ENCODE results near the gene ACTR2. TPM values are rescaled to one million over a fixed set of nuclear protein-coding genes. Genes with fewer than 3 reads are reported as not detected.

ACTR2 gene
- total and polyA plus RNA-seq, 7 experiments from 2014 or later: 180 to 435 (median 255) TPM

- H3K36me3 ChIP-seq (ENCODE audit: control insufficient read depth in 2 of 3, insufficient read depth in 3 of 3, low read length in 3 of 3): no peaks in the 10 kb centered on the region
- H3K4me3 ChIP-seq (ENCODE audit: low read length): no peak overlapping the region
- CTCF ChIA-PET: no interaction called here
- H3K27ac ChIP-seq (ENCODE audit: low read depth, low read length): no peak overlapping the region
- no peak overlapping the region for H3K4me3 Mint-ChIP-seq
- H3K27me3 ChIP-seq (ENCODE audit: control insufficient read depth in 2 of 2, insufficient read depth in 2 of 2, low read length in 2 of 2): no peaks in the 10 kb centered on the region
- no peak for DNase-seq
- ATAC-seq: no peak
- H3K9me3 Mint-ChIP-seq: no peaks in the 10 kb centered on the region
- intact Hi-C loops (cut with micrococcal nuclease): no loop called here
- no peaks in the 10 kb centered on the region for H3K9me3 ChIP-seq (ENCODE audit: control insufficient read depth in 2 of 3, low read length in 3 of 3)
- H3K27me3 Mint-ChIP-seq: peaks cover 0 to 55% (median 6%) of the 10 kb centered on the region in 5 donors
- H3K27ac Mint-ChIP-seq: no peak overlapping the region
- POLR2A ChIA-PET: interaction anchor here (1.7 kb wide), 1 partner anchor 71 kb away, joined by 6 read pairs; the partner anchor contains the start of gene ACTR2
- H3K4me1 ChIP-seq (ENCODE audit: control insufficient read depth in 2 of 2, insufficient read depth in 2 of 2, low read length in 2 of 2): peaks cover 21 to 29% of the 10 kb centered on the region in 2 donors
- peaks cover 0 to 3% (median 0%) of the 10 kb centered on the region in 5 donors for H3K36me3 Mint-ChIP-seq
- peaks cover 24 to 56% (median 37%) of the 10 kb centered on the region in 7 donors for H3K4me1 Mint-ChIP-seq
These were observed 70.5 kb downstream of the ACTR2 start for GRCh38 chr2:65298089-65298488.

GRCh38 chr2:65299246-65299645 is 71.6 kb downstream of the ACTR2 start:
- H3K27ac ChIP-seq (ENCODE audit: low read depth, low read length): no peak overlapping the region
- no peak for ATAC-seq

GRCh38 chr2:65300134-65300760 is 72.6 kb downstream of the ACTR2 start:
- CTCF ChIA-PET: interaction anchor here (1.2 kb wide), 1 partner anchor 235 kb away, joined by 3 read pairs; no protein-coding TSS in a partner anchor
- H3K4me1 ChIP-seq (ENCODE audit: control insufficient read depth in 2 of 2, insufficient read depth in 2 of 2, low read length in 2 of 2): peaks cover 21 to 29% of the 10 kb centered on the region in 2 donors
- peak overlapping the region; percentile 70 to 95 (median 86) for H3K4me3 Mint-ChIP-seq
- peaks cover 0 to 4% (median 0%) of the 10 kb centered on the region in 5 donors for H3K36me3 Mint-ChIP-seq
- peaks cover 0 to 46% (median 0%) of the 10 kb centered on the region in 5 donors for H3K27me3 Mint-ChIP-seq
- peak overlapping the region; percentile 53 for H3K4me3 ChIP-seq (ENCODE audit: low read length)
- H3K4me1 Mint-ChIP-seq: peaks cover 24 to 59% (median 38%) of the 10 kb centered on the region in 7 donors
- no peaks in the 10 kb centered on the region for H3K27me3 ChIP-seq (ENCODE audit: control insufficient read depth in 2 of 2, insufficient read depth in 2 of 2, low read length in 2 of 2)
- ATAC-seq: no peak
- intact Hi-C loops (cut with micrococcal nuclease): loop anchor here (2.0 to 5.0 kb wide), 5 partner anchors 35 to 83 kb away; partner anchors contain the start of gene ACTR2 (in 1 of the 2)
- no peaks in the 10 kb centered on the region for H3K36me3 ChIP-seq (ENCODE audit: control insufficient read depth in 2 of 3, insufficient read depth in 3 of 3, low read length in 3 of 3)
- H3K27ac ChIP-seq (ENCODE audit: low read depth, low read length): no peak overlapping the region
- peak overlapping the region; percentile 88 to 96 (median 94) for H3K27ac Mint-ChIP-seq
- H3K9me3 ChIP-seq (ENCODE audit: control insufficient read depth in 2 of 3, low read length in 3 of 3): no peaks in the 10 kb centered on the region
- peak in 1 of 9 donors; percentile 10 for DNase-seq
- POLR2A ChIA-PET: interaction anchor here (1.9 kb wide), 1 partner anchor 73 kb away, joined by 10 read pairs; the partner anchor contains the start of gene ACTR2
- H3K9me3 Mint-ChIP-seq: peaks cover 0 to 2% (median 0%) of the 10 kb centered on the region in 11 donors

More at GRCh38 chr2:65299246-65299645, 71.6 kb downstream of the ACTR2 start:
- H3K27ac Mint-ChIP-seq: peak overlapping the region in 5 of 9 donors; percentile 13 to 84 (median 57)
- H3K4me3 ChIP-seq (ENCODE audit: low read length): no peak overlapping the region
- intact Hi-C loops (cut with micrococcal nuclease): no loop called here
- peaks cover 0 to 56% (median 6%) of the 10 kb centered on the region in 5 donors for H3K27me3 Mint-ChIP-seq
- H3K4me3 Mint-ChIP-seq: peak overlapping the region in 3 of 10 donors; percentile 21 to 55 (median 29)
- peak in 1 of 9 donors; percentile 69 for DNase-seq
- H3K36me3 Mint-ChIP-seq: peaks cover 0 to 4% (median 0%) of the 10 kb centered on the region in 5 donors
- H3K9me3 Mint-ChIP-seq: peaks cover 0 to 2% (median 0%) of the 10 kb centered on the region in 11 donors
- no peaks in the 10 kb centered on the region for H3K9me3 ChIP-seq (ENCODE audit: control insufficient read depth in 2 of 3, low read length in 3 of 3)
- ChIA-PET CTCF (interaction anchor here (1.2 kb wide), 1 partner anchor 234 kb away, joined by 3 read pairs; no protein-coding TSS in a partner anchor), POLR2A (no interaction called here)
- peaks cover 21 to 29% of the 10 kb centered on the region in 2 donors for H3K4me1 ChIP-seq (ENCODE audit: control insufficient read depth in 2 of 2, insufficient read depth in 2 of 2, low read length in 2 of 2)
- peaks cover 24 to 61% (median 38%) of the 10 kb centered on the region in 7 donors for H3K4me1 Mint-ChIP-seq
- no peaks in the 10 kb centered on the region for H3K27me3 ChIP-seq (ENCODE audit: control insufficient read depth in 2 of 2, insufficient read depth in 2 of 2, low read length in 2 of 2)
- no peaks in the 10 kb centered on the region for H3K36me3 ChIP-seq (ENCODE audit: control insufficient read depth in 2 of 3, insufficient read depth in 3 of 3, low read length in 3 of 3)

- intact Hi-C loops (cut with micrococcal nuclease): loop anchor here (1.0 to 5.0 kb wide), 9 partner anchors 26 to 135 kb away; partner anchors contain the start of gene ACTR2 (in 1 of the 2)
- no peaks in the 10 kb centered on the region for H3K27me3 ChIP-seq (ENCODE audit: control insufficient read depth in 2 of 2, insufficient read depth in 2 of 2, low read length in 2 of 2)
- peak overlapping the region; percentile 24 for H3K27ac ChIP-seq (ENCODE audit: low read depth, low read length)
- ATAC-seq (peak; percentile 89), DNase-seq (peak; percentile 31 to 85 (median 81))
- ChIA-PET POLR2A (interaction anchor here (0.6 to 1.9 kb wide), 4 partner anchors 9 to 472 kb away, joined by 3 to 10 read pairs (median 4); partner anchors contain the start of gene ACTR2), CTCF (interaction anchor here (1.2 kb wide), 1 partner anchor 236 kb away, joined by 3 read pairs; no protein-coding TSS in a partner anchor)
- H3K4me3 ChIP-seq (ENCODE audit: low read length): peak overlapping the region; percentile 53
- peaks cover 21 to 29% of the 10 kb centered on the region in 2 donors for H3K4me1 ChIP-seq (ENCODE audit: control insufficient read depth in 2 of 2, insufficient read depth in 2 of 2, low read length in 2 of 2)
- peaks cover 0 to 4% (median 0%) of the 10 kb centered on the region in 5 donors for H3K36me3 Mint-ChIP-seq
- peak overlapping the region; percentile 88 to 96 (median 94) for H3K27ac Mint-ChIP-seq
- peak overlapping the region; percentile 70 to 95 (median 86) for H3K4me3 Mint-ChIP-seq
- H3K9me3 Mint-ChIP-seq: peaks cover 0 to 2% (median 0%) of the 10 kb centered on the region in 11 donors
- H3K27me3 Mint-ChIP-seq: peaks cover 0 to 41% (median 0%) of the 10 kb centered on the region in 5 donors
- no peaks in the 10 kb centered on the region for H3K9me3 ChIP-seq (ENCODE audit: control insufficient read depth in 2 of 3, low read length in 3 of 3)
- no peaks in the 10 kb centered on the region for H3K36me3 ChIP-seq (ENCODE audit: control insufficient read depth in 2 of 3, insufficient read depth in 3 of 3, low read length in 3 of 3)
- H3K4me1 Mint-ChIP-seq: peaks cover 24 to 57% (median 38%) of the 10 kb centered on the region in 7 donors
These were observed 73.4 kb downstream of the ACTR2 start for GRCh38 chr2:65300761-65301711.

GRCh38 chr2:65305934-65306333 is 78.3 kb downstream of the ACTR2 start:
- H3K36me3 Mint-ChIP-seq: peaks cover 0 to 4% (median 0%) of the 10 kb centered on the region in 5 donors
- POLR2A ChIA-PET: no interaction called here
- intact Hi-C loops (cut with micrococcal nuclease): no loop called here
- H3K27ac ChIP-seq (ENCODE audit: low read depth, low read length): no peak overlapping the region
- peaks cover 11 to 18% of the 10 kb centered on the region in 2 donors for H3K4me1 ChIP-seq (ENCODE audit: control insufficient read depth in 2 of 2, insufficient read depth in 2 of 2, low read length in 2 of 2)
- H3K36me3 ChIP-seq (ENCODE audit: control insufficient read depth in 2 of 3, insufficient read depth in 3 of 3, low read length in 3 of 3): no peaks in the 10 kb centered on the region
- no peaks in the 10 kb centered on the region for H3K9me3 ChIP-seq (ENCODE audit: control insufficient read depth in 2 of 3, low read length in 3 of 3)
- ATAC-seq (no peak), DNase-seq (no peak)
- peaks cover 16 to 26% (median 23%) of the 10 kb centered on the region in 7 donors for H3K4me1 Mint-ChIP-seq
- H3K27me3 Mint-ChIP-seq: peaks cover 0 to 24% (median 0%) of the 10 kb centered on the region in 5 donors
- H3K27me3 ChIP-seq (ENCODE audit: control insufficient read depth in 2 of 2, insufficient read depth in 2 of 2, low read length in 2 of 2): no peaks in the 10 kb centered on the region
- CTCF ChIA-PET: no interaction called here
- H3K9me3 Mint-ChIP-seq: peaks cover 0 to 2% (median 0%) of the 10 kb centered on the region in 11 donors
- H3K27ac Mint-ChIP-seq: no peak overlapping the region
- no peak overlapping the region for H3K4me3 Mint-ChIP-seq
- H3K4me3 ChIP-seq (ENCODE audit: low read length): no peak overlapping the region

GRCh38 chr2:65309699-65310098 is 82.1 kb downstream of the ACTR2 start:
- H3K36me3 Mint-ChIP-seq: peaks cover 0 to 17% (median 4%) of the 10 kb centered on the region in 5 donors
- ATAC-seq (no peak), DNase-seq (no peak)
- H3K4me3 ChIP-seq (ENCODE audit: low read length): no peak overlapping the region
- H3K4me1 Mint-ChIP-seq: peaks cover 0 to 6% (median 0%) of the 10 kb centered on the region in 7 donors
- CTCF ChIA-PET: no interaction called here
- no peaks in the 10 kb centered on the region for H3K4me1 ChIP-seq (ENCODE audit: control insufficient read depth in 2 of 2, insufficient read depth in 2 of 2, low read length in 2 of 2)
- intact Hi-C loops (cut with micrococcal nuclease): no loop called here
- peaks cover 0 to 2% (median 0%) of the 10 kb centered on the region in 11 donors for H3K9me3 Mint-ChIP-seq
- H3K27ac ChIP-seq (ENCODE audit: low read depth, low read length): no peak overlapping the region
- H3K36me3 ChIP-seq (ENCODE audit: control insufficient read depth in 2 of 3, insufficient read depth in 3 of 3, low read length in 3 of 3): no peaks in the 10 kb centered on the region
- no peak overlapping the region for H3K27ac Mint-ChIP-seq
- no peak overlapping the region for H3K4me3 Mint-ChIP-seq
- POLR2A ChIA-PET: interaction anchor here (0.6 kb wide), 1 partner anchor 9 kb away, joined by 3 read pairs; no protein-coding TSS in a partner anchor
- no peaks in the 10 kb centered on the region for H3K9me3 ChIP-seq (ENCODE audit: control insufficient read depth in 2 of 3, low read length in 3 of 3)
- H3K27me3 ChIP-seq (ENCODE audit: control insufficient read depth in 2 of 2, insufficient read depth in 2 of 2, low read length in 2 of 2): no peaks in the 10 kb centered on the region
- H3K27me3 Mint-ChIP-seq: no peaks in the 10 kb centered on the region
